ENCODE results near the gene ADPRS. TPM values are rescaled to one million over a fixed set of nuclear protein-coding genes. Genes with fewer than 3 reads are reported as not detected.

ADPRS gene
- total and polyA plus RNA-seq, 2 experiments from 2014 or later, result 22.6 to 46.6 TPM

GRCh38 chr1:36055706-36056105 is 33.0 kb upstream of the ADPRS start (continued):
- TF ChIP-seq, protein P1, sequence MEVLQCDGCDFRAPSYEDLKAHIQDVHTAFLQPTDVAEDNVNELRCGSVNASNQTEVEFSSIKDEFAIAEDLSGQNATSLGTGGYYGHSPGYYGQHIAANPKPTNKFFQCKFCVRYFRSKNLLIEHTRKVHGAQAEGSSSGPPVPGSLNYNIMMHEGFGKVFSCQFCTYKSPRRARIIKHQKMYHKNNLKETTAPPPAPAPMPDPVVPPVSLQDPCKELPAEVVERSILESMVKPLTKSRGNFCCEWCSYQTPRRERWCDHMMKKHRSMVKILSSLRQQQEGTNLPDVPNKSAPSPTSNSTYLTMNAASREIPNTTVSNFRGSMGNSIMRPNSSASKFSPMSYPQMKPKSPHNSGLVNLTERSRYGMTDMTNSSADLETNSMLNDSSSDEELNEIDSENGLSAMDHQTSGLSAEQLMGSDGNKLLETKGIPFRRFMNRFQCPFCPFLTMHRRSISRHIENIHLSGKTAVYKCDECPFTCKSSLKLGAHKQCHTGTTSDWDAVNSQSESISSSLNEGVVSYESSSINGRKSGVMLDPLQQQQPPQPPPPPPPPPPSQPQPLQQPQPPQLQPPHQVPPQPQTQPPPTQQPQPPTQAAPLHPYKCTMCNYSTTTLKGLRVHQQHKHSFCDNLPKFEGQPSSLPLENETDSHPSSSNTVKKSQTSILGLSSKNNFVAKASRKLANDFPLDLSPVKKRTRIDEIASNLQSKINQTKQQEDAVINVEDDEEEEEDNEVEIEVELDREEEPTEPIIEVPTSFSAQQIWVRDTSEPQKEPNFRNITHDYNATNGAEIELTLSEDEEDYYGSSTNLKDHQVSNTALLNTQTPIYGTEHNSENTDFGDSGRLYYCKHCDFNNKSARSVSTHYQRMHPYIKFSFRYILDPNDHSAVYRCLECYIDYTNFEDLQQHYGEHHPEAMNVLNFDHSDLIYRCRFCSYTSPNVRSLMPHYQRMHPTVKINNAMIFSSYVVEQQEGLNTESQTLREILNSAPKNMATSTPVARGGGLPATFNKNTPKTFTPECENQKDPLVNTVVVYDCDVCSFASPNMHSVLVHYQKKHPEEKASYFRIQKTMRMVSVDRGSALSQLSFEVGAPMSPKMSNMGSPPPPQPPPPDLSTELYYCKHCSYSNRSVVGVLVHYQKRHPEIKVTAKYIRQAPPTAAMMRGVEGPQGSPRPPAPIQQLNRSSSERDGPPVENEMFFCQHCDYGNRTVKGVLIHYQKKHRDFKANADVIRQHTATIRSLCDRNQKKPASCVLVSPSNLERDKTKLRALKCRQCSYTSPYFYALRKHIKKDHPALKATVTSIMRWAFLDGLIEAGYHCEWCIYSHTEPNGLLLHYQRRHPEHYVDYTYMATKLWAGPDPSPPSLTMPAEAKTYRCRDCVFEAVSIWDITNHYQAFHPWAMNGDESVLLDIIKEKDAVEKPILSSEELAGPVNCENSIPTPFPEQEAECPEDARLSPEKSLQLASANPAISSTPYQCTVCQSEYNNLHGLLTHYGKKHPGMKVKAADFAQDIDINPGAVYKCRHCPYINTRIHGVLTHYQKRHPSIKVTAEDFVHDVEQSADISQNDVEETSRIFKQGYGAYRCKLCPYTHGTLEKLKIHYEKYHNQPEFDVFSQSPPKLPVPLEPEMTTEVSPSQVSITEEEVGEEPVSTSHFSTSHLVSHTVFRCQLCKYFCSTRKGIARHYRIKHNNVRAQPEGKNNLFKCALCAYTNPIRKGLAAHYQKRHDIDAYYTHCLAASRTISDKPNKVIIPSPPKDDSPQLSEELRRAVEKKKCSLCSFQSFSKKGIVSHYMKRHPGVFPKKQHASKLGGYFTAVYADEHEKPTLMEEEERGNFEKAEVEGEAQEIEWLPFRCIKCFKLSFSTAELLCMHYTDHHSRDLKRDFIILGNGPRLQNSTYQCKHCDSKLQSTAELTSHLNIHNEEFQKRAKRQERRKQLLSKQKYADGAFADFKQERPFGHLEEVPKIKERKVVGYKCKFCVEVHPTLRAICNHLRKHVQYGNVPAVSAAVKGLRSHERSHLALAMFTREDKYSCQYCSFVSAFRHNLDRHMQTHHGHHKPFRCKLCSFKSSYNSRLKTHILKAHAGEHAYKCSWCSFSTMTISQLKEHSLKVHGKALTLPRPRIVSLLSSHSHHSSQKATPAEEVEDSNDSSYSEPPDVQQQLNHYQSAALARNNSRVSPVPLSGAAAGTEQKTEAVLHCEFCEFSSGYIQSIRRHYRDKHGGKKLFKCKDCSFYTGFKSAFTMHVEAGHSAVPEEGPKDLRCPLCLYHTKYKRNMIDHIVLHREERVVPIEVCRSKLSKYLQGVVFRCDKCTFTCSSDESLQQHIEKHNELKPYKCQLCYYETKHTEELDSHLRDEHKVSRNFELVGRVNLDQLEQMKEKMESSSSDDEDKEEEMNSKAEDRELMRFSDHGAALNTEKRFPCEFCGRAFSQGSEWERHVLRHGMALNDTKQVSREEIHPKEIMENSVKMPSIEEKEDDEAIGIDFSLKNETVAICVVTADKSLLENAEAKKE (CRISPR knock-in tag; IDR thresholded peaks at IDR 0.05), result no peak
- TF ChIP-seq ETS1 (IDR thresholded peaks at IDR 0.05), result no peak

GRCh38 chr1:36062315-36062714 is 26.4 kb upstream of the ADPRS start:
- Mint-ChIP-seq H3K36me3 (ENCODE audit: low read depth) (no peaks in the 10 kb centered on the region), H3K27ac (no peak overlapping the region), H3K4me1 (no peaks in the 10 kb centered on the region), H3K9me3 (no peaks in the 10 kb centered on the region), H3K27me3 (ENCODE audit: insufficient read depth, low read depth, poor library complexity) (peaks cover 4% of the 10 kb centered on the region), H3K4me3 (no peak overlapping the region)
- no peak overlapping the region for H3K27ac ChIP-seq (ENCODE audit: low read depth)
- H3K4me1 ChIP-seq (ENCODE audit: insufficient read depth), result no peaks in the 10 kb centered on the region
- no peak overlapping the region for H3K4me3 ChIP-seq
- no peaks in the 10 kb centered on the region for H4K20me1 ChIP-seq (replicated peaks; ENCODE audit: insufficient read depth)
- no peak overlapping the region for H3K4me2 ChIP-seq
- DNase-seq (ENCODE audit: low spot score) (no peak), ATAC-seq (no peak)
- H3K36me3 ChIP-seq (ENCODE audit: insufficient read depth), result no peaks in the 10 kb centered on the region
- no peaks in the 10 kb centered on the region for H3K79me2 ChIP-seq (replicated peaks; ENCODE audit: insufficient read depth)
- no peak overlapping the region for H2AFZ ChIP-seq
- no peaks in the 10 kb centered on the region for H3K9me2 ChIP-seq (ENCODE audit: insufficient read depth)
- H3K27me3 ChIP-seq (ENCODE audit: insufficient read depth), result no peaks in the 10 kb centered on the region
- H3F3A ChIP-seq (replicated peaks; ENCODE audit: low read depth), result no peaks in the 10 kb centered on the region; the same call in 1 of the 2 replicates
- TF ChIP-seq, protein P1 (CRISPR knock-in tag; IDR thresholded peaks at IDR 0.05), result no peak
- TF ChIP-seq STAT1 (IDR thresholded peaks at IDR 0.05; ENCODE audit: unreplicated experiment) (no peak), REST (IDR thresholded peaks at IDR 0.05; ENCODE audit: unreplicated experiment) (no peak)

Data from GM23338 (cell line).